GM21576 (cell line): ENCODE data around the gene DIS3.
A peak's percentile ranks its signal among the peaks of the same experiment; 100 is the strongest.
"Not testable (repeated sequence)": the region's sequence is repeated elsewhere in the genome, so short reads cannot be mapped to it uniquely, and the experiment has no call there.

ENCODE experiments used
- ATAC-seq: cut with Tn5 transposase; IDR thresholded peaks from one replicate; pipeline ENCODE4 v1.9.1; 2021; ENCODE audit warnings: mild to moderate bottlenecking, moderate library complexity; ENCODE audit not compliant: unreplicated experiment

DIS3 gene

DNA sequence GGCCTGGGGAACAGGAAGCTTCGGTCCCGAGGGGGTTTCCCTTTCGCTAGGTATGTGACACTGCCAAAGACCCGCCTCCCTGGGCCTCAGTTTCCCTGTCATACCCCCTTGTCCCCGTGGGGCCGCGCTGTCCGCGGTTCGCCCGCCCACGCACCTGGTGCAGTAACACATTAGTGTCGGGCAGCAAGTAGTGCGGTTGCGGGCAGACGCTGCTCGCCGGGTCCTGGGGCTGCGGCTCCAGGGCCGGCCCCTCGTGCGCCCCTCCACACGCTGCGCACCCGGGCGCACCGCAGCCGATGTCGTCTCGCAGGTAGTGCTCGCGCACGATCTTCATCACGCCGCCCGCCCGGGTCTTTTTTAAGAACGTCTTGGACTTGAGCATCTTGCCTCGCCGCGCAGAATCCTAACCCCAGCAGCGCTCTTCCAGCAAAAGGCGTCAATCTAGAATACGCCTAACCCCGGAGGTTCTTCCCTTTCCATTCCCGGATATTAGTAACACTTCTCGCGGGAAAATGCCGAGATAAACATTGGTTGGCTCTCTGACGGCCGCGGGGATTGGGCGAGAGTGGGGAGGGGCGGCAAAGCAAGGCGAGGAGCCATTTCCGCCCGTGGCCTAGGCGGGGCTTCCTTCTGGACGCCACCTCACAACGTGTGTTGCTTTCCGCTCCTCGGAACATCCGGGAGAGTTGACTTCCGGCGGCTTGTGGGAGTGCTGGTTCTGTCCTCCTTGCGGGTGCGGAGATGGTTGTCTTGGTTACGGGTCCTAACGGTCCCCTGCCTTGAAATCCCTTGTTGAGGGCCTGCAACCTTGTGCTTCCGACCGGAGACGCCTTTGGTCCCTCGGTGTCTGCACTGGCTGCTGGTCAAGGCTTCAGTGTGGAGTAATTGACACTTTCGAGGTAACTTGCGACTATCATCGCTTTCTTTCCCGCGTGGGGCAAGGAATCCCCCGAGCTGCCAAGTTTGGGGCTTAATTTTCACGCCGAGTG lies at the start of gene DIS3, which contains the start of gene PIBF1:
Gene DIS3 (minus strand): TSS at position 450 of the 989 bp plus-strand sequence. CDS start 68 bp downstream, at position 382.
Gene PIBF1 (plus strand): TSS at position 683 of the 989 bp plus-strand sequence. CDS start 1,337 bp downstream, outside the sequence.
- peak; percentile 98 for ATAC-seq

DNA sequence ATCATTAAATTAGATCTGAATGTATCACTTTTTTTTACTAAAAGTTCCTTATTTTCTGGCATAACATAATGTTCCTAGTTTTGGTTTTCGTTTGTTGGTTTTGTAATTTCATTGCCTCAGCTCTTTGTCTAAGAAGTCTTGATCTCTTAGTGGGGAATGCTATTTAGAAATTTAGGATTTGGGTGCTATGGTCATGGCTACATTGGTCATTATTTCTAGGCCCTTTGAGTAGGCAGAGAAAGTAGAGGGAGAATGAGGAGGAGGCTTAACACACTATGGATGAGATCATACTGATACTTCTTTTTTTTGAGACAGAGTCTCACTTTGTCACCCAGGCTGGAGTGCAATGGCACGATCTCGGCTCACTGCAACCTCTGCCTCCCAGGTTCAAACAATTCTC lies 42.0 kb upstream of the DIS3 start:
- no peak for ATAC-seq

- no peak for ATAC-seq
These were observed 41.4 kb upstream of the DIS3 start for GRCh38 chr13:72823081-72823480.

DNA sequence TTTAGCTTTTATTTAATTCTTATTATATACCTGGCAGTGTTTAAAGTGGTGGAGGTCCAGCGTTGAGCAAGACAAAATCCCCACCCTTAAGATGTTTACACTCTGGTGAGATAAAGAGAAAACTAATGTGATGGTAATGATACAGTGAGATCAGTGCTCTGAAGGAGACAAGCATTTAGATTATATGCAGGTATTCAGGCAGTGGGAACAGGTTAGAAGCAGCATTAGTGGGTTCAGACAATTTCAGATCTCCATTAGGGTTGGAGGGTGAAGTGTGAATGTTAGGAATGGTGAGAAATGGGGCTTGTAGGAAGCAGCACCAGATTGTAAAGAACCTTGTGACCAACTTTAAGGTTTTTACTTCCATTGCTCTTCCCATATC lies 39.2 kb upstream of the DIS3 start:
- ATAC-seq: no peak

- ATAC-seq: no peak
These were observed 38.6 kb upstream of the DIS3 start for GRCh38 chr13:72820156-72820897.

DNA sequence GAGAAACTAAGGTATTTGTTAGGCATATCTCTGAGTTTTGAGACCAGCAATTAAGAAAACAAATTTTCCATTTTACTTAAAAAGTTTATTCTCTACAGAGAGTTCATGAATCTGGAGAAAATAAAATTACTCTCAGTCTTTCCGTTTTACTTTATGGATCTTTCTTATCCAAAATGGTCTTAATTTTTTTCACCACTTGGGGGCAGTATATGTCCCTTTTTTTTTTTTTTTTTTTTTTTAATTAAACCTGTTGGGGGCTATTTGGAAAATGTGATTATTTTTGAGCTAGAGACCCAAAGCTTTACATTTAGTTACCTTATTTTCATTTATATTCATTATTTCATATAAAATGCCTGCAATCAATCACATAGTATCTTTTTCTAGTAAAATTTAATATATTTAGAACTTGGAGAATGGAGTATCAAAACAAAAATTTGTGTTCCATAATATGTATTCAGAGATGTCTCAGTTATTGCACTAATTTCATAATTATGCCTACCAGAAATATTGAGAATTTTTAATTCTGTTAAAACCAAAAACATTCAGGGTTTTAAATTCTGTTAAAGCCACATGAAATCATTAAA lies 27.3 kb upstream of the DIS3 start:
- no peak for ATAC-seq

DNA sequence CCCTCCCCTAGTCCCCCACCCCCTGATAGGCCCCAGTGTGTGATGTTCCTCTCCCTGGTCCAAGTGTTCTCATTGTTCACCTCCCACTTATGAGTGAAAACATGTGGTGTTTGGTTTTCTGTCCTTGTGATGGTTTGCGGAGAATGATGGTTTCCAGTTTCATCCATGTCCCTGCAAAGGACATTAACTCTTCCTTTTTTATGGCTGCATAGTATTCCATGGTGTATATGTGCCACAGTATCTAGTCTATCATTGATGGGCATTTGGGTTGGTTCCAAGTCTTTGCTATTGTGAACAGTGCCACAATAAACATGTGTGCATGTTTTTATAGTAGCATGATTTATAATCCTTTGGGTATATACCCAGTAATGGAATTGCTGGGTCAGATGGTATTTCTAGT lies 24.8 kb upstream of the DIS3 start:
- not testable (repeated sequence) for ATAC-seq

DNA sequence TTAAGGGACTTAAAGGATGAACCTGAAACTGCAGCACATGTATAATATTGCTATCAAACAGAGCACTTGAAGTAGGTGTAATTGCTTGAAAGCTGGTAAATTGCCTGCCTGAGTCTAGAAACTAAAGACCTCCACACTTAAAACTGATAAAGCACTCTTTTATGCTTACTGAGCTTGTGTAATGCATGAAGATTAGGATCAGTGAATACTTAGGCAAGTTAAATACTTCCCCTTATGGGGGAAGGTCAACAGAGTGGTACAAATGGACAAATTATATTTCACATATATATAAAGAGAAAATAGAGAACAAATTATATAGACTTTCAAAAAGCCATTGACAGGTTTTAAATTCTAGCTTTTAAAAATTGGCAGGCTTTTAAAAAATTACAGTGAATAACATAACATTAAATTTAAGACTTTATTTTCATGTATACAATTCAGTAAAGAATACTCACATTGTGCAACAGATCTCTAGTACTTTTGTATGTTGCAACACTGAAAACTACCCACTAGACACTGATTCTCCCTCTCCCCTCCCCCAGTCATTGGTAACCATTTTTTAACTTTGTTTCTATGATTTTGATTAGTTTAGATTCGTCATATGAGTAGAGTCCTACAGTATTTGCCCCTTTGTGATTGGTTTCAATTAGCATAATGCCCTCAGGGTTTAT lies 24.1 kb upstream of the DIS3 start:
- no peak for ATAC-seq

- no peak for ATAC-seq
These were observed 22.6 kb upstream of the DIS3 start for GRCh38 chr13:72804301-72804700.

DNA sequence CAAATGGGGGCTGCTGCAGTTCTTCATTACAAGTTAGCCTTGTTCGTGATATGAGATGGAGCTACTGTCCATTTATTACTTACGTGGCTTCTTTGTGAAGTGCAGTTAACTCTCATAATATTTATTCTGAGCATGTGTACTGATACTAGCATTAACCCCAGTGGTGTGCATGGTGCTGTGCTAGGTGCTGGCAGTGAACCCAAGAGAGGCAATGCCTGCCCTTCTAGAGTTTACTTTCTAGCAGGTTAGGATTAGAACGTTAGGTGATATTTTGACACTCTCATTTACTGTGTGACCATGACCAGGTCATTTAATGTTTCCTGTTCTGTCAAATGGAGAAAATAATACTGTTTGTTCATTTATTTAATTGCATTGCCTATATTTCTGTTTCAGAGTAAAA lies 17.1 kb upstream of the DIS3 start:
- ATAC-seq: no peak

GRCh38 chr13:72792640-72793039 lies 10.9 kb upstream of the DIS3 start:
- ATAC-seq: no peak

DNA sequence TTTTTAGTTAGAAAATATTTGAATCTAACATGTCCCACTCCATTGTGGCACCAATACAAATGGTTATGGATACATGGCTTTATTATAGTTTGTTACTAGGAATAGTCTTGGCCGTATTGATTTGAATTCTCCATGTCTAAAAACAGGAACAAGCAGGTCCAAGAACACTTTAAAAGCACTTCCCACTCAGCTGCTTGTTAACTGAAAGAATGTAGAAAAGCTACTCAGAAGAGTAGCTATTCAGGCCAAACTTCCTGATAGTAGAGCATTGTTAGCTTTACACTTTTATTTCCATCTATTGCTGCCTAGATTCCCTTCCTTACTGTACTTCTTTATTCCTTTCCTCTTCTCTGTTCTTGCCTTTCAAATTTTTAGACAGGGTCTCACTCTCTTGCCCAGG lies 7.1 kb upstream of the DIS3 start:
- no peak for ATAC-seq

DNA sequence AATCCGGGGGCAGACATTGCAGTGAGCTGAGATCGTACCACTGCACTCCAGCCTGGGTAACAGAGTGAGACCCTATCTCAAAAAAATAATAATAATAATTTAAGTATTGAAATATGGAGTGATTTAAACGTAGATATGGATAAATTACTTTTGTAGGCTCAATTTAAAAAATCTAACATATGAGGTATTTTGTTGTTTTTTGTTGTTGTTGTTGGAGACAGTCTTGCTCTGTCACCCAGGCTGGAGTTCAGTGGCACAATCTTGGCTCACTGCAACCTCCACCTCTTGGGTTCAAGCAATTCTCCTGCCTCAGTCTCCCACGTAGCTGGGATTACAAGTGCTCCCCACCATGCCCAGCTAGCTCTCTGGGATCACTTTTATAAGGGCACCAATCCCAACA lies 3.0 kb upstream of the DIS3 start:
- not testable (repeated sequence) for ATAC-seq

DNA sequence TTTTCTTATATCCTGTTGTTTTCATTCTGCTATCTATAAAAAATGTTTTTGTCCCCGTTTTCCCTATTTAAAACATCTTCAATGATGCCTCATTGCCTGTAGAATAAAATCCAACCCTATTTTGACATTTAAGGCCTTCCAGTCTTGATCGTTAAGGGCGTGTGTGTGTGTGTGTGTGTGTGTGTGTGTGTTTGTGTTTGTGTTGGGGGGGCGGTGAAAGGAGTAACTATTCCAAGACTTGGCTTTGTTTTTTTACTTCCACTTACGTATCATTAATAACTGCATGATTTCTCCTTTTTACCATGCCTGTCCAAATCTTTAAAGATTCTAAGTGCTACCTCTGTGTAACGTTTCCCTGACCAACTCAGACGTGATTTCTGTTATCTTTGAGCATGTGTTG lies 1.0 kb upstream of the DIS3 start:
- no peak for ATAC-seq

DNA sequence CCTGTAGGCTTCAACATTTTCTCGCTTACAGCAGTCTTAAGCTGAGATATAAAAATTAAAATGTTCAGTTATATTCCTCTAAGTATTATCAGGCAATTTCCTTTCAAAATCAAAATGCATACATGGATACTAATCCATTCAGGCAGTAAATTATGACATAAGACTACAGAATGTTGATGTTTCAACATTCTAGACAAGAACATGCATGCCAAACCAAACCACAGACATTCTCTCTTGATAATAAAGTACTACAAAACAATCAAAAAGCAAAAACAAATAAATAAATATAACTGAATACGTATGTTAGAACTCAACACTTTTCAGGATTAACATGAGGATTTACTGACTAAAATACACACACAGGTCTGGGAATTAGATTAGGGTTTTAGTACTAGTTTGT lies 7.7 kb downstream of the DIS3 start:
- ATAC-seq: no peak

DNA sequence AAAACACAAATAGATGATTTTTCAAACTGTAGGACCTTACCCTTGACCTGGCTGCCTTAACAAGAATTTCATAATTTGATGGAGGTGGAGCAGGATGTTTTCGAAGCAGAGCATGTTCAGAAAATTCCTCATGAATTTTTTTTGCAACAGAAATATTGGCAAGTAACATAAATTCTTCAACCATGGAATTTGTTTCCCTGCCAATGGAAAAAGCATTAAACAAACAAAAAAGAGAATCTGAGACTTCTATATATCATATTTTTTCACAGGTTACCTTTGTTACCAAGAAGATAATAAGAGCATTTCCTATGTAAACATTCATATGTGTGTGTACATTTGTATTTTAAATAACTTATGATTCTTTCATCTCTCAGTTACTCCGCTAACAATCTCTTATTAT lies 18.3 kb downstream of the DIS3 start:
- ATAC-seq: no peak

GRCh38 chr13:72760189-72760588 lies 21.5 kb downstream of the DIS3 start:
- no peak for ATAC-seq

DNA sequence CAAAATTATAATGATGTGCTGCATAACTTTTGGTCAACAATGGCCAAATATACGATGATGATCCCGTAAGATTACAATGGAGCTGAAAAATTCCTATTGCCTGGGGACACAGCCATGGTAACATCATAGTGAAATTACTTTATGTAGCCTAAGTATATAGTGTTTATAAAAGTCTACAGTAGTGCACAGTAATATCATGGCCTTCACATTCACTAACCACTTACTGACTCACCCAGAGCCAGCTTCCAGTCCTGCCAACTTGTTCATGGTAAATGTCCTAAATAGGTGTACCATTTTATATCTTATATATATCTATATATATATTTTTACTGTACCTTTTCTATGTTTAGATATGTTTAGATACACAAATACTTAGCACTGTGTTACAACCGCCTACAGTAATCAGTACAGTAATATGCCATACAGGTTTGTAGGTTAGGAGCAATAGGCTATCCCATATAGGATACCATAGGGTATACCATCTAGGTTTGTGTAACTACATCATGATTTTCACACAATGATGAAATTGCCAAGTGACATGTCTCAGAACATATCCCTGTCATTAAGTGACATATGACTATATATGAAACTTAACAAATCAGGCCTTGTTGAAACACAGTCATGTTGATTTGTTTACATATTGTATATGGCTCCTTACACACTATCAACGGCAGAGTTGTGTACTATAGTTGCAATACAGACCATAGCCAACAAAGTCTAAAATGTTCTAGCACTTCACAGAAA lies 23.7 kb downstream of the DIS3 start:
- ATAC-seq: no peak

DNA sequence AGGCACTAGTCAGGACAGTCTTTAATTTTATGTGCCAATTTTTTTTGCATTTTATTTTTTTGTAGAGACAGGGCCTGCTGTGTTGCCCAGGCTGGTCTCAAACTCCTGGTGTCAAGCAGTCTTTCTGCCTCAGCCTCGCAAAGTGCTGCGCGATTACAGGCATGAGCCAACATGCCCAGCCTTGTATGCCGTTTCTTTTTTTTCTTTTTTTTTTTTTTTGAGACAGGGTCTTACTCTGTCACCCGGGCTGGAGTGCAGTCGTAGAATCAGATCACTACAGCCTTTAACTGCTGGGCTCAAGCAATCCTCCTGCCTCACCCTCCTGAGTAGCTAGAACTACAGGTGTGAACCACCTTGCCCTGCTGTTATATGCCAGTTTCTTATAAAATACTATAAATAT lies 27.6 kb downstream of the DIS3 start:
- no peak for ATAC-seq

GRCh38 chr13:72751220-72751619 lies 30.5 kb downstream of the DIS3 start:
- ATAC-seq: no peak
